GM12873 (cell line): ENCODE measurements around the gene FAM50B.

ENCODE experiments used
- CTCF ChIP-seq: IDR thresholded peaks from 2 replicates; pipeline ENCODE4 v1.5.1; 2012; ENCODE audit warnings: low read depth, mild to moderate bottlenecking, moderate library complexity, low read length, control low read depth; ENCODE audit not compliant: insufficient read depth; ENCODE audit errors: missing control alignments

The FAM50B gene

GRCh38 chr6:3871939-3872338 is 22.8 kb downstream of the FAM50B start:
- no peak for TF ChIP-seq CTCF

- no peak for TF ChIP-seq CTCF
These were observed 23.2 kb downstream of the FAM50B start for GRCh38 chr6:3872370-3872854.

GRCh38 chr6:3873051-3873450 is 23.9 kb downstream of the FAM50B start:
- no peak for TF ChIP-seq CTCF

GRCh38 chr6:3874069-3874468 is 24.9 kb downstream of the FAM50B start:
- no peak for TF ChIP-seq CTCF

- no peak for TF ChIP-seq CTCF
These were observed 26.3 kb downstream of the FAM50B start for GRCh38 chr6:3875486-3875885.

GRCh38 chr6:3876101-3876500 is 26.9 kb downstream of the FAM50B start:
- TF ChIP-seq CTCF: no peak

- no peak for TF ChIP-seq CTCF
These were observed 27.7 kb downstream of the FAM50B start for GRCh38 chr6:3876866-3877265.
